SK-N-SH (cell line): ENCODE measurements around the gene KIAA0513.

ENCODE experiments used
- EZH2phosphoT487 ChIP-seq: fragments of 200-600 bp; sonication (generic); IDR thresholded peaks from 2 replicates; pipeline ENCODE4 v1.6.1; 2017; ENCODE audit warnings: low read depth, mixed run types, mild to moderate bottlenecking, antibody characterized with exemption, moderate library complexity, borderline replicate concordance
- MEF2A ChIP-seq: IDR thresholded peaks from 2 replicates; pipeline ENCODE4 v1.4.0; 2012; ENCODE audit warnings: low read depth, borderline replicate concordance
- MXI1 ChIP-seq: IDR thresholded peaks from 2 replicates; pipeline ENCODE4 v1.6.1; 2012; ENCODE audit warnings: mild to moderate bottlenecking, low read depth, low read length, improper control_type of control experiment
- NRF1 ChIP-seq: IDR thresholded peaks from 2 replicates; pipeline ENCODE4 v1.6.1; 2012; ENCODE audit warnings: low read depth, mild to moderate bottlenecking, low read length
- SIN3A ChIP-seq: IDR thresholded peaks from 2 replicates; pipeline ENCODE4 v1.6.1; 2012; ENCODE audit warnings: low read depth, mild to moderate bottlenecking, low read length, moderate library complexity, borderline replicate concordance
- TF ChIP-seq, protein P1 (sequence below): fragments of 200-600 bp; sonication (generic); IDR thresholded peaks from 2 replicates; pipeline ENCODE4 v1.6.1; 2017; ENCODE audit warnings: antibody characterized with exemption, mild to moderate bottlenecking, moderate library complexity
- TF ChIP-seq, protein P2 (sequence below): IDR thresholded peaks from 2 replicates; pipeline ENCODE4 v1.6.1; 2012; ENCODE audit warnings: mild to moderate bottlenecking, low read depth, low read length, moderate library complexity

DNA sequence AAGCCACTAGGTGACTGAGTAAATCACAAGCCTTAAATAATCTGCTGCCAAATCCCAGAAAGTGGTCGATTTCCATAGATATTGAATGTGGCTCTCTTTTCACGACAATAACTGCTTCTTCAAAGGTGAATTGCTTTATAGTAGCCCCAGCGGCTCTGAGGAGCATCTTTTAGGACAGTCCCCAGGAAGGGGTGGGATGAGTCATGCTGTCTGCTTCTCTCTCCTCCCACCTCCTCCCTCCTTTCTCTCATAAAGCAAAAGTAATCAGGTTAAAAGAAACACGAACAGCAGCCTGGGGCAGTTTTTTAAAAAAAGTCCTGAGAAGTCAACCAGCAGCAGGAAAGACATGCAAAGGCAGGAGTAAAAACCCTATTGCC lies 1.8 kb downstream of the KIAA0513 start:
- TF ChIP-seq MEF2A (no peak), MXI1 (no peak), NRF1 (no peak), EZH2phosphoT487 (no peak), SIN3A (no peak)
- TF ChIP-seq, protein P1, sequence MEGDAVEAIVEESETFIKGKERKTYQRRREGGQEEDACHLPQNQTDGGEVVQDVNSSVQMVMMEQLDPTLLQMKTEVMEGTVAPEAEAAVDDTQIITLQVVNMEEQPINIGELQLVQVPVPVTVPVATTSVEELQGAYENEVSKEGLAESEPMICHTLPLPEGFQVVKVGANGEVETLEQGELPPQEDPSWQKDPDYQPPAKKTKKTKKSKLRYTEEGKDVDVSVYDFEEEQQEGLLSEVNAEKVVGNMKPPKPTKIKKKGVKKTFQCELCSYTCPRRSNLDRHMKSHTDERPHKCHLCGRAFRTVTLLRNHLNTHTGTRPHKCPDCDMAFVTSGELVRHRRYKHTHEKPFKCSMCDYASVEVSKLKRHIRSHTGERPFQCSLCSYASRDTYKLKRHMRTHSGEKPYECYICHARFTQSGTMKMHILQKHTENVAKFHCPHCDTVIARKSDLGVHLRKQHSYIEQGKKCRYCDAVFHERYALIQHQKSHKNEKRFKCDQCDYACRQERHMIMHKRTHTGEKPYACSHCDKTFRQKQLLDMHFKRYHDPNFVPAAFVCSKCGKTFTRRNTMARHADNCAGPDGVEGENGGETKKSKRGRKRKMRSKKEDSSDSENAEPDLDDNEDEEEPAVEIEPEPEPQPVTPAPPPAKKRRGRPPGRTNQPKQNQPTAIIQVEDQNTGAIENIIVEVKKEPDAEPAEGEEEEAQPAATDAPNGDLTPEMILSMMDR = no peak
- TF ChIP-seq, protein P2, sequence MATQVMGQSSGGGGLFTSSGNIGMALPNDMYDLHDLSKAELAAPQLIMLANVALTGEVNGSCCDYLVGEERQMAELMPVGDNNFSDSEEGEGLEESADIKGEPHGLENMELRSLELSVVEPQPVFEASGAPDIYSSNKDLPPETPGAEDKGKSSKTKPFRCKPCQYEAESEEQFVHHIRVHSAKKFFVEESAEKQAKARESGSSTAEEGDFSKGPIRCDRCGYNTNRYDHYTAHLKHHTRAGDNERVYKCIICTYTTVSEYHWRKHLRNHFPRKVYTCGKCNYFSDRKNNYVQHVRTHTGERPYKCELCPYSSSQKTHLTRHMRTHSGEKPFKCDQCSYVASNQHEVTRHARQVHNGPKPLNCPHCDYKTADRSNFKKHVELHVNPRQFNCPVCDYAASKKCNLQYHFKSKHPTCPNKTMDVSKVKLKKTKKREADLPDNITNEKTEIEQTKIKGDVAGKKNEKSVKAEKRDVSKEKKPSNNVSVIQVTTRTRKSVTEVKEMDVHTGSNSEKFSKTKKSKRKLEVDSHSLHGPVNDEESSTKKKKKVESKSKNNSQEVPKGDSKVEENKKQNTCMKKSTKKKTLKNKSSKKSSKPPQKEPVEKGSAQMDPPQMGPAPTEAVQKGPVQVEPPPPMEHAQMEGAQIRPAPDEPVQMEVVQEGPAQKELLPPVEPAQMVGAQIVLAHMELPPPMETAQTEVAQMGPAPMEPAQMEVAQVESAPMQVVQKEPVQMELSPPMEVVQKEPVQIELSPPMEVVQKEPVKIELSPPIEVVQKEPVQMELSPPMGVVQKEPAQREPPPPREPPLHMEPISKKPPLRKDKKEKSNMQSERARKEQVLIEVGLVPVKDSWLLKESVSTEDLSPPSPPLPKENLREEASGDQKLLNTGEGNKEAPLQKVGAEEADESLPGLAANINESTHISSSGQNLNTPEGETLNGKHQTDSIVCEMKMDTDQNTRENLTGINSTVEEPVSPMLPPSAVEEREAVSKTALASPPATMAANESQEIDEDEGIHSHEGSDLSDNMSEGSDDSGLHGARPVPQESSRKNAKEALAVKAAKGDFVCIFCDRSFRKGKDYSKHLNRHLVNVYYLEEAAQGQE = no peak
